22Rv1 (cell line): ENCODE measurements around the gene NAA40.

Experiments used
- CTCF ChIP-seq: fragments of 450-650 bp; IDR thresholded peaks from 2 replicates; pipeline ENCODE4 v1.5.1; 2017; ENCODE audit warnings: mild to moderate bottlenecking
- ZFX ChIP-seq: fragments of 450-650 bp; IDR thresholded peaks from 2 replicates; pipeline ENCODE4 v1.6.1; 2017; ENCODE audit warnings: antibody characterized with exemption, borderline replicate concordance

GRCh38 chr11:63908631-63909401, 30.0 kb upstream of the NAA40 start:
- TF ChIP-seq CTCF (no peak), ZFX (no peak)
